ENCODE results near the gene PDZRN3. TPM values are rescaled to one million over a fixed set of nuclear protein-coding genes. Genes with fewer than 3 reads are reported as not detected.

The PDZRN3 gene
- total RNA-seq, 2 donors from 2014 or later, result not detected

DNA sequence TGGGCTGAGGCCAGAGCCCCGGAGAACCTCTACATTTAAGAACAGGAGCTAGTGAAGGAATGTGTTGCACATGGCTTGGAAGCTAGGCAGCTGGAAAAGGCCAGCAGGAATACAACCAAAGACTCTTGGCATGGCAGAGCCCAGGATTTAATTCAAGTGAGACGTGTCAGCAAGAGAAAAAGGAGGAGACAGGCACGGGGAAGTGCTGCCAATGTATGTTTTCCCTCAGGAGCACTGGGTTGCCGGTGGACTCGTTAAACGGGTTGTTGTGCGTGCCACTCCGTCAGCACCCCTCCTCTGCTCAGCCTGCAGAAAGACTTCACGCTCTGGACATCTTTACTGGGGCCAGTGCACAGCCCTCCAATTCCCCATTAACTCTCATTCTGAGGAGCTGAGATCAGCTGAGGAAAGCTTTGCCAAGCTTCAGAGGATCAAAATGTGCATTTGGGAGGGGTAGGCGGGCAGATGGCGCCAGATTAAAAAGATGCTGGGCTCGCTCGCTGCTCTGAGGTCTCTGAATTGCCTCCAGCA lies 103.7 kb downstream of the PDZRN3 start:
- no peaks in the 10 kb centered on the region for H3K4me1 Mint-ChIP-seq
- H3K9me3 Mint-ChIP-seq, result no peaks in the 10 kb centered on the region
- H3K4me3 Mint-ChIP-seq, result no peak overlapping the region
- no peak for ATAC-seq (replicated peaks)
- H3K36me3 Mint-ChIP-seq (ENCODE audit: low read depth), result no peaks in the 10 kb centered on the region
- no peak overlapping the region for H3K27ac Mint-ChIP-seq
- peaks cover 3% of the 10 kb centered on the region for H3K27me3 Mint-ChIP-seq

DNA sequence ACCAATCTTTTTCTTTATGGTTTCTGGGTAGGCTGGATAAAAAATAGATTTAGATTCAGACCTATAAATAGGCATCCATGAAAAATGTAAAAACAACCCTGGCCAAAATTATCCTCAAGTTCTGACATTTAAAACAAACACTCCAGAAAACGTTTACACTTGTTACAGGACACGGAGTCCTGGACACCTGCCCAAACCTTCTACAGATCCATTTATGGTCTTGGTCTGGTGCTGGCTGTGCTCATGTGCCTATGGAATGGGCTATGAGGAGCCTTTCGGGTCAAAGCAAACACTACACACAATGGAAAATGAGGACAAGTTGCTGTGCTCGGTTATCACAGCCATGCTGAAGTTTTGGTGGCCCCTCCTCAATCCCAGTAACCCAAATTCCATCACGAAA lies 108.1 kb downstream of the PDZRN3 start:
- Mint-ChIP-seq H3K27ac (no peak overlapping the region), H3K4me1 (no peaks in the 10 kb centered on the region), H3K27me3 (no peaks in the 10 kb centered on the region), H3K9me3 (no peaks in the 10 kb centered on the region), H3K4me3 (no peak overlapping the region), H3K36me3 (ENCODE audit: low read depth) (no peaks in the 10 kb centered on the region)
- no peak for ATAC-seq (replicated peaks)

DNA sequence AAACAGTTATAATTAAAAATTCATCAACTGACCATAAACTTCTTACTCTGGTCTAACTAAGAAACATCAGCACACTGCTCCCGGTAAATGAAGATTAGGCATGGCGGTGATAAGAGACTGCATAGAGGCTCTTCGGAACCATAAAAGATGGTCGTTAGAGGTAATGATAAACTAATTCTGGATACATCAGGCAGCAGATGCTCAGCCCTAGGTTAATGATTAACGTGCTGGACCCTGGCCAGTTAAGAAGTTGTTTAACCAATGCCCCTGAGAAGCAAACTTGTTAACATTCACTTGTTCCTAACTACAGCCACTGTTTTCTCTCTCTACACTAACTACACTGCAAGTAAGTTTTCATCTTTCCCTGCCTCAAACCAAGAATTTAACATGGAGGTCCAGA lies 111.5 kb downstream of the PDZRN3 start:
- Mint-ChIP-seq H3K36me3 (ENCODE audit: low read depth) (no peaks in the 10 kb centered on the region), H3K27ac (no peak overlapping the region), H3K4me1 (no peaks in the 10 kb centered on the region), H3K27me3 (no peaks in the 10 kb centered on the region), H3K4me3 (no peak overlapping the region), H3K9me3 (no peaks in the 10 kb centered on the region)
- ATAC-seq (replicated peaks), result no peak

DNA sequence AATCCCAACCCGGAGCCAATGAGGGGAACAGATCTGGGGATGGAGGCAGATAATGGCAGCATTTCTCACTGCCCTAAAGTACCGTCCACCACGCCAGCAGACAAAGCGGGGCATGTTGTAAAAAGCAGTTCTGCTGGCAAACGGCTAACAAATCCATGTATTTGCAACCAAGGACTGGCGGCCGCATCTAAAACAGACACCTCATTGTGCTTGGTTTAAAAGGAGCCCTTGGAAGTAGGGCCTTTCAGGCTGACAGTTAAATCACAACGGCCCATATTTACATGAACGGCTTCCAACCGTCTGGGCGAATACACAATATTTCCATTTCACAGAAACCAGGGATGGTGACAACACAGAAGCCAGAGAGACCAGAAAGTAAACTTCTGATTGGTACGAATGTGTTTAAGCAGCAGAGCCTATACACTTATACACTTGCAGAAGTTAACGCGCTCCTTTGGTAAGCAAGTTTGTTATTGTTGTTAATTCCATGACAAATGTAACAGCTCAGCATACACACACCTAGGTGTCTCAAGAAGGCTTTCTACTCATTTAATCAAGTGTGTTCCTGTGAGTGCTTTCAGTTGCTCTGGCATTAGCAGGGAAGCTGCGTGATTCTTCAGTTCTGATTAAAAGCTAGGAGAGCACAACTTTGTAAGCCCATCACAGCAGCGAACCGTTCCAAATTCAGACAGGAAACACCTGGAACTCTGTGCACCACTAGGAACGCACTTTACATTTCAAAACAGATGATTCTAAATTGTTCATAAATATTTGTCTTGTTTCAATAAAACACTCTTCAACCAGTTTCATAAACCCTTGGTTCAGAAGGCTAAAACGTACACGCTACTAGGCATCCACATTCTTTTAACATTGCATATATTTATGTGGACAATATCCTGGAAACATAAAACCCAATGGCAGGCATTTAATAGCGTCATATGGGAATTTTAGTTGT lies 112.9 kb downstream of the PDZRN3 start:
- no peaks in the 10 kb centered on the region for H3K4me1 Mint-ChIP-seq
- no peaks in the 10 kb centered on the region for H3K9me3 Mint-ChIP-seq
- no peaks in the 10 kb centered on the region for H3K36me3 Mint-ChIP-seq (ENCODE audit: low read depth)
- no peaks in the 10 kb centered on the region for H3K27me3 Mint-ChIP-seq
- no peak overlapping the region for H3K4me3 Mint-ChIP-seq
- no peak overlapping the region for H3K27ac Mint-ChIP-seq
- ATAC-seq (replicated peaks), result no peak

DNA sequence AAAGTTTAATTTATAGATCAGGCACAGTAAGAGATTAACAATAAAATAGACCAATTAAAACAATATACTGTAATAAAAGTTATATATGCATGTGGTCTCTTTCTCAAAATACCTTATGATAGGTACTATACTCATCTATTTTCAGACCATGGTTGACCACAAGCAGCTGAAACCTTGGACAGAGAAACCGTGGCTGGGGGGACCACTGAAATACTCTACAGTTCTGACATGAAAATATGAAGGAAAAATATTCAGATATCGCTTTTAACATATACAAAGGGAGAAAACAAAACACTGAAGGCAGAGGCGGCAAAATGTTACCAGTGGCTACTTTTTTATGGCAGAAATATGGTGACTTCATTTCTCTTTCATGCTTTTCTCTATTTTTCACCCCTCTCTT lies 114.0 kb downstream of the PDZRN3 start:
- H3K27me3 Mint-ChIP-seq, result peaks cover 8% of the 10 kb centered on the region
- no peak for ATAC-seq (replicated peaks)
- H3K4me1 Mint-ChIP-seq, result no peaks in the 10 kb centered on the region
- no peaks in the 10 kb centered on the region for H3K9me3 Mint-ChIP-seq
- no peaks in the 10 kb centered on the region for H3K36me3 Mint-ChIP-seq (ENCODE audit: low read depth)
- H3K4me3 Mint-ChIP-seq, result no peak overlapping the region
- no peak overlapping the region for H3K27ac Mint-ChIP-seq

DNA sequence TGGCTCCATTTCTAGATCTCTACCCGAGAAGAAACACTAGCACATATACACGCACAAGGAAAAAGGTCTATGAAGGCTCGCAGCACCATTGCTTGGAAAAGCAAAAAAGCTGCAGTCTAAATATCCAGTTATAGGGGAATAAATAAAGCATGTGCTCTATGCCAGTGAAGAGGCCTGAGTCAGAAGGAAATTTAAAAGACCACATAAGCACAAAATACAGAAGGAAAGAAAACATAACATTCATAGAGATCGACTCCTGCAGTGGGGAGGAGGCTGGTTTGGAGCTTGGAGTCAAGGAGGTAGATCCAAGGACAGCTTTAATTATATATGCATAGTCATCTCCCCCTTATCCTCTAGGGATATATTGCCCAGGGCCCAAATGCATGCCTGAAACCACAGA lies 114.4 kb downstream of the PDZRN3 start:
- Mint-ChIP-seq H3K9me3 (no peaks in the 10 kb centered on the region), H3K27ac (no peak overlapping the region), H3K36me3 (ENCODE audit: low read depth) (no peaks in the 10 kb centered on the region), H3K27me3 (peaks cover 9% of the 10 kb centered on the region), H3K4me1 (no peaks in the 10 kb centered on the region), H3K4me3 (no peak overlapping the region)
- ATAC-seq (replicated peaks), result no peak

DNA sequence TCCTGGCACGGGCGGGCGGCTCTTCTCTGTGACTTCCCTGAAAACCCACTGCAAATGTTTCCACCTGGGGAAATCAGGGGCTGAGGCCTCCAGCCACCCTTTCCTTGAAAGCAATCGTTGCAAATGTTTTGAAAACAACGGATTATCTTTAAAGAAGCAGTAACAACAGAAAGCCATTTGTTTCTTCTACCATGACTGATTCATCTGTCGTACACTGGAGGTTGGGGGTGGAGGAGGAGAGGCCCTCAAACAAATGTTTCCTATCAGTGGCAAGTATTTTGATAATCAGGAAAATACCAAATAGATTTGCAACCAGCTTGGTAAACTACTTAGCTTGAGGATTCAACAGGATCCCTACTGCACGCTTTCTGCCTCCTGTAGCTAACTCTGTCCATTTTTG lies 114.9 kb downstream of the PDZRN3 start:
- Mint-ChIP-seq H3K36me3 (ENCODE audit: low read depth) (no peaks in the 10 kb centered on the region), H3K27ac (no peak overlapping the region), H3K4me1 (no peaks in the 10 kb centered on the region), H3K27me3 (peaks cover 9% of the 10 kb centered on the region), H3K9me3 (no peaks in the 10 kb centered on the region), H3K4me3 (no peak overlapping the region)
- ATAC-seq (replicated peaks), result no peak

GRCh38 chr3:73509066-73509465 lies 115.7 kb downstream of the PDZRN3 start:
- H3K4me1 Mint-ChIP-seq, result no peaks in the 10 kb centered on the region
- H3K4me3 Mint-ChIP-seq, result no peak overlapping the region
- ATAC-seq (replicated peaks), result no peak
- peaks cover 9% of the 10 kb centered on the region for H3K27me3 Mint-ChIP-seq
- no peak overlapping the region for H3K27ac Mint-ChIP-seq
- no peaks in the 10 kb centered on the region for H3K36me3 Mint-ChIP-seq (ENCODE audit: low read depth)
- H3K9me3 Mint-ChIP-seq, result no peaks in the 10 kb centered on the region

- H3K9me3 Mint-ChIP-seq, result no peaks in the 10 kb centered on the region
- H3K36me3 Mint-ChIP-seq (ENCODE audit: low read depth), result no peaks in the 10 kb centered on the region
- H3K27me3 Mint-ChIP-seq, result peaks cover 12% of the 10 kb centered on the region
- no peaks in the 10 kb centered on the region for H3K4me1 Mint-ChIP-seq
- H3K27ac Mint-ChIP-seq, result no peak overlapping the region
- peak; percentile 44 for ATAC-seq (replicated peaks)
- H3K4me3 Mint-ChIP-seq, result no peak overlapping the region
These were observed 116.3 kb downstream of the PDZRN3 start for GRCh38 chr3:73508330-73508954.

- H3K9me3 Mint-ChIP-seq, result no peaks in the 10 kb centered on the region
- no peak for ATAC-seq (replicated peaks)
- no peak overlapping the region for H3K27ac Mint-ChIP-seq
- no peak overlapping the region for H3K4me3 Mint-ChIP-seq
- no peaks in the 10 kb centered on the region for H3K36me3 Mint-ChIP-seq (ENCODE audit: low read depth)
- H3K27me3 Mint-ChIP-seq, result peaks cover 24% of the 10 kb centered on the region
- no peaks in the 10 kb centered on the region for H3K4me1 Mint-ChIP-seq
These were observed 119.9 kb downstream of the PDZRN3 start for GRCh38 chr3:73504852-73505251.

- no peaks in the 10 kb centered on the region for H3K36me3 Mint-ChIP-seq (ENCODE audit: low read depth)
- H3K9me3 Mint-ChIP-seq, result no peaks in the 10 kb centered on the region
- no peak for ATAC-seq (replicated peaks)
- no peaks in the 10 kb centered on the region for H3K4me1 Mint-ChIP-seq
- H3K27me3 Mint-ChIP-seq, result peaks cover 24% of the 10 kb centered on the region
- H3K27ac Mint-ChIP-seq, result no peak overlapping the region
- H3K4me3 Mint-ChIP-seq, result no peak overlapping the region
These were observed 120.5 kb downstream of the PDZRN3 start for GRCh38 chr3:73504239-73504638.

- ATAC-seq (replicated peaks), result no peak
- Mint-ChIP-seq H3K27me3 (peaks cover 24% of the 10 kb centered on the region), H3K36me3 (ENCODE audit: low read depth) (no peaks in the 10 kb centered on the region), H3K9me3 (no peaks in the 10 kb centered on the region), H3K4me1 (no peaks in the 10 kb centered on the region), H3K4me3 (no peak overlapping the region), H3K27ac (no peak overlapping the region)
These were observed 121.0 kb downstream of the PDZRN3 start for GRCh38 chr3:73503781-73504180.

GRCh38 chr3:73502609-73503583 lies 121.8 kb downstream of the PDZRN3 start:
- H3K27ac Mint-ChIP-seq, result no peak overlapping the region
- no peak for ATAC-seq (replicated peaks)
- no peaks in the 10 kb centered on the region for H3K9me3 Mint-ChIP-seq
- H3K4me1 Mint-ChIP-seq, result no peaks in the 10 kb centered on the region
- peaks cover 24% of the 10 kb centered on the region for H3K27me3 Mint-ChIP-seq
- H3K4me3 Mint-ChIP-seq, result no peak overlapping the region
- no peaks in the 10 kb centered on the region for H3K36me3 Mint-ChIP-seq (ENCODE audit: low read depth)

DNA sequence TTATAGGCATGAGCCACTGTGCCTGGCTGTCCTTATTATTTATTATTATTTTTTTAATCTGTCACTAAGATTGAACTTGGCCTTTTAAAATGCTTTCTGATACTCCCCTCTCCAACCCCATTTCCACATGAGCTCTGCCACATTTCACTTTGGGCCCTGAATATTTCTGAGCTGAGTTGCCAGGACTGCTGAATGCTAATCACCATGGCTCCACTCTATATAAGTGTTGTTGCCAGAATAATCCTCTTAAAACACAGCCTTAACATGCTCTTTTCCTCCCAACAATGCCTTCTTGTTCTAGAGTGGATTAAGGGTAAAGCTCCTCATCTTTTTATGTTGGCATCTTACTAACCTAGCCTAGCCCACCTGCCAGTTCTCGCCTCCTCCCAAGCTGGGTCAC lies 124.4 kb downstream of the PDZRN3 start:
- Mint-ChIP-seq H3K27me3 (peaks cover 15% of the 10 kb centered on the region), H3K27ac (no peak overlapping the region), H3K4me1 (no peaks in the 10 kb centered on the region), H3K9me3 (no peaks in the 10 kb centered on the region), H3K36me3 (ENCODE audit: low read depth) (no peaks in the 10 kb centered on the region), H3K4me3 (no peak overlapping the region)
- ATAC-seq (replicated peaks), result no peak
